ENCODE results near the gene STRBP.

DNA sequence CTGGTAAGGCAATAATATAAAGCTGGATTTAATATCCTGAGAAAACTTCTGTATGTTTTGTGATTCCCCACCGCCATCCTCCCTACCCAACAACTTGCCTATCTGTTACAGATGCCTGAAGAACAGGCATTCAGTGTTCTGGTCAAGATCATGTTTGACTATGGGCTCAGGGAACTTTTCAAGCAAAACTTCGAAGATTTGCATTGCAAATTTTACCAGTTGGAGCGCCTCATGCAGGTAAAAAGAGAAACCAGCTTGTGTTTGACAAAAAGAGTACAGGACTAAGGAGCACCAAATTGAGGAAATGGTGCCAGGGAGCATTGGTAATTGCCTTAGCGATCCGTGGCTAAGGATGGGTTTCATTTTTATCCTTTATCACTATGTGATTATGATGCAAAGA lies 194.9 kb downstream of the STRBP start:
- no peak for TF ChIP-seq EZH2 (optimal IDR thresholded peaks at IDR 0.05; ENCODE audit: low read depth, low read length)
- TF ChIP-seq, protein P1, sequence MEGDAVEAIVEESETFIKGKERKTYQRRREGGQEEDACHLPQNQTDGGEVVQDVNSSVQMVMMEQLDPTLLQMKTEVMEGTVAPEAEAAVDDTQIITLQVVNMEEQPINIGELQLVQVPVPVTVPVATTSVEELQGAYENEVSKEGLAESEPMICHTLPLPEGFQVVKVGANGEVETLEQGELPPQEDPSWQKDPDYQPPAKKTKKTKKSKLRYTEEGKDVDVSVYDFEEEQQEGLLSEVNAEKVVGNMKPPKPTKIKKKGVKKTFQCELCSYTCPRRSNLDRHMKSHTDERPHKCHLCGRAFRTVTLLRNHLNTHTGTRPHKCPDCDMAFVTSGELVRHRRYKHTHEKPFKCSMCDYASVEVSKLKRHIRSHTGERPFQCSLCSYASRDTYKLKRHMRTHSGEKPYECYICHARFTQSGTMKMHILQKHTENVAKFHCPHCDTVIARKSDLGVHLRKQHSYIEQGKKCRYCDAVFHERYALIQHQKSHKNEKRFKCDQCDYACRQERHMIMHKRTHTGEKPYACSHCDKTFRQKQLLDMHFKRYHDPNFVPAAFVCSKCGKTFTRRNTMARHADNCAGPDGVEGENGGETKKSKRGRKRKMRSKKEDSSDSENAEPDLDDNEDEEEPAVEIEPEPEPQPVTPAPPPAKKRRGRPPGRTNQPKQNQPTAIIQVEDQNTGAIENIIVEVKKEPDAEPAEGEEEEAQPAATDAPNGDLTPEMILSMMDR (IDR thresholded peaks at IDR 0.05; ENCODE audit: low read length): no peak
- TF ChIP-seq EZH2phosphoT487 (IDR thresholded peaks at IDR 0.05; ENCODE audit: low read length): no peak
